RCC 7860 (cell line): ENCODE data around the gene ZNF653.

Source experiments
- DNase-seq: peaks from one replicate; pipeline ENCODE4 v3.0.0-alpha.2; 2015; ENCODE audit warnings: low spot score
- FAIRE-seq: peaks from 2 replicates; lab custom pipeline; 2012; peaks lifted over from hg19 to GRCh38; lab: Jason Lieb, UNC

Gene ZNF653, protein sequence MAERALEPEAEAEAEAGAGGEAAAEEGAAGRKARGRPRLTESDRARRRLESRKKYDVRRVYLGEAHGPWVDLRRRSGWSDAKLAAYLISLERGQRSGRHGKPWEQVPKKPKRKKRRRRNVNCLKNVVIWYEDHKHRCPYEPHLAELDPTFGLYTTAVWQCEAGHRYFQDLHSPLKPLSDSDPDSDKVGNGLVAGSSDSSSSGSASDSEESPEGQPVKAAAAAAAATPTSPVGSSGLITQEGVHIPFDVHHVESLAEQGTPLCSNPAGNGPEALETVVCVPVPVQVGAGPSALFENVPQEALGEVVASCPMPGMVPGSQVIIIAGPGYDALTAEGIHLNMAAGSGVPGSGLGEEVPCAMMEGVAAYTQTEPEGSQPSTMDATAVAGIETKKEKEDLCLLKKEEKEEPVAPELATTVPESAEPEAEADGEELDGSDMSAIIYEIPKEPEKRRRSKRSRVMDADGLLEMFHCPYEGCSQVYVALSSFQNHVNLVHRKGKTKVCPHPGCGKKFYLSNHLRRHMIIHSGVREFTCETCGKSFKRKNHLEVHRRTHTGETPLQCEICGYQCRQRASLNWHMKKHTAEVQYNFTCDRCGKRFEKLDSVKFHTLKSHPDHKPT

DNA sequence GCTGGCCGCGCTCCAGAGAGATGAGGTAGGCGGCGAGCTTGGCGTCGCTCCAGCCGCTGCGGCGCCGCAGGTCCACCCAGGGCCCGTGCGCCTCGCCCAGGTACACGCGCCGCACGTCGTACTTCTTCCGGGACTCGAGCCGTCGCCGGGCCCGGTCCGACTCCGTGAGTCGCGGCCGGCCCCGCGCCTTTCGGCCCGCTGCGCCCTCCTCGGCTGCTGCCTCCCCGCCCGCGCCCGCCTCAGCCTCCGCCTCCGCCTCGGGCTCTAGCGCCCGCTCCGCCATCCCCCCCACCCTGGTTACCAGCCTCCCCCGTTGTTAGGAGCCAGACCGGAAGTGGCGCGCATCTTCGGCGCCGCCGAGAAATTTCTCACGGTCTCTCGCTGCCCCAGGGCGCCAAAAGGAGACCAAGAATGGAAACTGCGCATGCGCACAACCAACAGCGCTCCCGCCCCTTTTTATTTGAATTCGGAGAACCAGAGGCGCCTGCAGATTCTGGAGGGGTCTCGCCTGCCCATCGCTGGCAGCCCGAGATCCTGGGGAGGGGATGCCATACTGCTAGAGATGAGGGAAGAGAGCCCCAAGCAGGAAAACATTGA, at the start of gene ZNF653:
ZNF653 (minus strand) TSS at position 336 of the 597 bp plus-strand sequence; CDS start at position 283, 53 bp downstream.
- FAIRE-seq (peak; percentile 44), DNase-seq (peak; percentile 87)

DNA sequence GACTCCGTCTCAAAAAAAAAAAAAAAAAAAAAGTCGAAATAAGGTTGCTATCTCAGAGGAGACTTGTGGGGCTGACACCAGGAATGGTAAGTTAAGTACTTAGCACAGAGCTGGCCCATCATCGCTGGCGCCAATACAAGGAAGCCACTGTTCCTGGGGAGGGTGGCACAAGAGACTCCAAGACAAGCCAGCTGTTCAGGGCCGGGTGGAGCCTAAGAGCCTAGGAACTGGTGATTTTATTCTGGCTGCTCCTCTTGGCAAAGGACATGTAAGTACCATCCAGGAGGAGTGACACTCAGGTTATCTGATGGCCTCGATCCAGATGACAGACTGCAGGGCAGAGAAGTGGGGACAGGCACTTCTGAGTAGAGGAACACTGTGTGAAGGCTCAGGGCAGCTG, 49.6 kb upstream of the ZNF653 start:
- no peak for DNase-seq
- FAIRE-seq = no peak

DNA sequence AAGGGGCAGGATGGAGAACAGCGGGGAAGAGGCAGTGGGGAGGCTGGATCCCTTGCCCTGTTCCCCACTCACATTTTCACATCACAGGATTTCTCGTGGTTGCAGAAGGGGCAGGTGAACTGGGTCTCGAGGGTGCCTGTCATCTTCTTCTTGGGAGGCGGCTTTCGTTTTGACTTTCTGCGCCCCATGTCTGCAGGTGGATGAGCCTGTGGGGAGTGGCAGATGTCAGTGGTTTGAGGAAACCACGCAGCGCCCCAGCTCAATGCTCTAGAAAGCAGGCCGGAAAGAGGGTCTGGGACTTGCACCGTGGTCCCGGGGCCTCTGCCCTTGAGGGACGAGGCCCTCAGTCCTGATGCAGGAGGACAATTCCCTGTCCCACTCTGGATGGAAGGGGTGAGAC, 48.5 kb upstream of the ZNF653 start:
- FAIRE-seq (no peak), DNase-seq (no peak)

DNA sequence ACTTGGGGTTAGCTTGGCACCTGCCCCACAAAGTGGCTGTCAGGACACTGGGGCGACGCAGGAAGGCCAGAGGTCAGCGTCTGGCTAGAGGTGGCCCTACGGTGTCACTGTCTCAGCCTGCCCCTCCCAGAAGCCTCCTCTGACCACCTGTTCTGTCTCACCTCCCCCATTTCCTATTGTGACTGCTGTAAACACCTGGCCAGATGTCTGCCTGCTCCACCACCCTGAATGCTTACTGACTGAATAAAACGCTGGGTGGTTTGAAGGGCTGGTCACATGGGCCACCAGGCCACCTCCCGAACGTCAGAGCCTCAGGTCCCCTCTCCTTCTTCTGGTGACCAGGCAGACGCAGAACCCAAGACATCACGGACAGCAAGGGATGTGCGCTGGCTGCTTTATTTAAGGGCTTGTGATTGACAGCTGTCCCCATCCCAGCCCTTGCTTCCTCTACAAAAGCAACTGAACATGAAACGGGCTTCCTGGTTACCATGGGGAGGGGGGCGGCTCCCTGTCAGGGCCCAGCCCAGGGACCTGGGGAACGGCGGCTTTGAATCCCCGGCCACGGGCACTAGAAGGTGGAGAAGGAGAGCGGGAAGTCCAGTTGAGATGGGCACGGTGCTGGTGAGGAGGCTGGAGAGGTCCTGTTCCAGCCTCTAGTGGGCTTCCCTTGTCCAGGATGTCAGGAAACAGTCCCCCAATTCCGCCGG, 47.2 kb upstream of the ZNF653 start:
- DNase-seq (no peak), FAIRE-seq (no peak)

DNA sequence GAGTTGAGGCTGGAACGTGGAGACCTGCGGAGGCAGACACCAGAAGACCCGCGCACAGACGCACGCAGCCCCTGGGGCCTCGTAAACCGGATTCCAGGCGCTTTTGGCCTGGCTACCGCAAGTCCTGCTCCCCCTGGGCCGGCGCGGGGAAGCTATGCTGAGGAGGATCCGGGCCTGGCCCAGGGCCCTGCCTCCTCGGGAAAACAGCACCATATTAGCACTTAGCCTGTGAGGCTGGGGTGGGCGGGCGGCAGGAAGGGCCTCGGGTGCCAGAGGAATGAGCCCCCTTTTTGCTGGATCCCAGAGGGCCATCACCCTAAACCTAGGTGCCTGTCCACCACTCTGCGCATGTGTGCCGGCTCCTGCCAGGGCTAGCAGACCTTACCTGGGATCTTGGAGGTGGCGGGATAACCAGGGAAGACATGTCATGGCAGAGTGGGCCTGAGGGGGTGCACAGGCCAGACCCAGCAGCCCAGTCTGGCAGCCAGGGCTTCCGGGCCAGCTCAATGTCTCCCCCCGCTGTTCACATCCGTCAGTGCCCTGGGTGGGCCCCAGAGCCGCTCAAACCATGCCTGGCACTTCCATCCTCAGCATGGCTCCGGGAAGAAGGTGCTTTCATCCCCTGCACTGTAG, 46.1 kb upstream of the ZNF653 start:
- no peak for DNase-seq
- FAIRE-seq = no peak

DNA sequence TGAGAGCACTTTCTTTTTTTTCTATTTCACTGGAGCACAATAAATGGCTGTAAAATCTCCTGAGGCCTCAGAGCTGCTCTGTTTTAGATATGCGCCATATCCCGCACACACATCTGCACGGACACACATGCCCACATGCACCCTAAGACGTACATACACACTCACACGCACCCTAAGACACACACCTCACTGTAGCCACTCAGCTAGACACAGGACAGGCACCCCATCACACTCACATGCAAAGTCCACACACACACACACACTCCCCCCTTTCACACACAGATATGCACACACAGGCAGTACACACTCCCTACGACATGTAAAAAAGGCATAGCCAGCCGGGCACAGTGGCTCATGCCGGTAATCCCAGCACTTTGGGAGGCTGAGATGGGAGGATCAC, 44.6 kb upstream of the ZNF653 start:
- FAIRE-seq (no peak), DNase-seq (no peak)

DNA sequence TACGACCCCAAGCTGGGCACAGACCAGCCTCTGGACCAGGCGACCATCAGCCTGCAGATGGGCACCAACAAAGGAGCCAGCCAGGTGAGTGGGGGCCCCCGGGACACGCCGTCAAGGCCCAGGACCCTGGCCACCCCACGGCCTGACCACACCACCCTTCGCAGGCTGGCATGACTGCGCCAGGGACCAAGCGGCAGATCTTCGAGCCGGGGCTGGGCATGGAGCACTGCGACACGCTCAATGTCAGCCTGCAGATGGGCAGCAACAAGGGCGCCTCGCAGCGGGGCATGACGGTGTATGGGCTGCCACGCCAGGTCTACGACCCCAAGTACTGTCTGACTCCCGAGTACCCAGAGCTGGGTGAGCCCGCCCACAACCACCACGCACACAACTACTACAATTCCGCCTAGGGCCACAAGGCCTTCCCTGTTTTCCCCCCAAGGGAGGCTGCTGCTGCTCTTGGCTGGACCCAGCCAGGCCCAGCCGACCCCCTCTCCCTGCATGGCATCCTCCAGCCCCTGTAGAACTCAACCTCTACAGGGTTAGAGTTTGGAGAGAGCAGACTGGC, 43.8 kb upstream of the ZNF653 start:
- no peak for FAIRE-seq
- no peak for DNase-seq

DNA sequence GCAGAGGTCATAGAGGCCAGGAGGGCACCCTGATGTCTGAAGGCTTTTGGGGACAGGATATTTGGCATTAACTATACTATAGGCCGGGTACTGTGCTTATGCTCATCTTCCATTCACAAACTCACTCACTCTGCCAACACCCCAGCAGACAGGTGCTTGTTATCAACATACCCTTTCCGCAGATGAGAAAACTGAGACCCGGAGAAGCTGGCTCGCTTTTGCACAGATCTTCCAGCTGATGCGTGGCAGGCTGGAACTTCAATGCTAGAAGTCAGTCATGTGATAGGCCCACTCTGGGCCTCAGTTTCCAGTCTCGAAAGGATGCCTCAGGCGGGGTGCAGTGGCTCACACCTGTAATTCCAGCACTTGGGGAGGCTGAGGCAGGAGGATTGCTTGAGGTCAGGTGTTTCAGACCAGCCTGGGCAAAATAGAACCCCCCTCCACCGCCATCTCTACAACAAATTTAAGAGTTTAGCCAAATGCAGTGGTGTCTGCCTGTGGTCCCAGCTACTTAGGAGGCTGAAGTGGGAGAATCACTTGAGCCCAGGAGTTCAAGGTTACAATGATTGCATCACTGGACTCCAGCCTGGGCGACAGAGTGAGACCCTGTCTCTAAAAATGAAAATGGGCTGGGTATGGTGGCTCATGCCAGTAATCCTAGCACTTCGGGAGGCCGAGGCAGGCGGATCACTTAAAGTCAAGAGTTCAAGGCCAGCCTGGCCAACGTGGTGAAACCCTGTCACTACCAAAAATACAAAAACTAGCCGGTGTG, 42.5 kb upstream of the ZNF653 start:
- FAIRE-seq (no peak), DNase-seq (no peak)

DNA sequence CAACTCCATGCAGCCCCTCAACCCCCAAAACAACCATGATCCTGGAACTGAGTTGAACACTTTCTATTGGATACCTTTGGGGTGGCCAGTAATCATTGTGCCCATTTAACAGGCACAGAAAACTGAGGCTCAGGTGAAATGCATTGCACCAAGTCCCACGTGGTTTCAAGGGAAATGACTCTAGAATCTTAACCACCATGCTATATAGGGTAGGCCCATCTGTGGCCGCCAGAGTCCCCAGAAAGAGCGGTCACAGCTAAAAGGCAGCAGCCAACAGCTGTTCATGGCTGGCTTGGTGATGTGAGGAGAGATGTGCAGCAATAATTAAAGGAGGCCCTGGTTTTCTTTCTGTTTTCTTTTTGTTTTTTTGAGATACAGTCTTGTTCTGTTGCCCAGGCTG, 35.6 kb upstream of the ZNF653 start:
- FAIRE-seq (no peak), DNase-seq (no peak)

DNA sequence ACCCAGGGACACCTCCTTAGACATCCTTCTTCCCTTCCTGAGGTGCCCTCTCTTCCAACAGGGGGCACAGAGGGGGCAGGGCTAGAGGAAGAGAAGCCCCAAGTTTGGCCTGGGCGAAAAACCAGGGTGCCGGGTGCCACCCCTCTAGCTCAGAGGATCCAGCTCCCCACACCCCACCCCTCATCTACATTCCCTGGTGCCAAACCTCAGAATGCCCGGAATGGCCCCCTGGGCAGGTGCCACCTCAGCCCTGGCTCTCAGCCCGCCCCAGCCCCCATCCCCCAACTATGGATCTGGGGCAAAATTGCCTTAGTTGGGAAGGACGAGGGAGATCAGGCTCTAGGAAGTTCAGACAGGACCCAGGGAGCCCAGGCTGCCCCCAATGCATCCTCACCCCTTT, 35.0 kb upstream of the ZNF653 start:
- no peak for DNase-seq
- no peak for FAIRE-seq

DNA sequence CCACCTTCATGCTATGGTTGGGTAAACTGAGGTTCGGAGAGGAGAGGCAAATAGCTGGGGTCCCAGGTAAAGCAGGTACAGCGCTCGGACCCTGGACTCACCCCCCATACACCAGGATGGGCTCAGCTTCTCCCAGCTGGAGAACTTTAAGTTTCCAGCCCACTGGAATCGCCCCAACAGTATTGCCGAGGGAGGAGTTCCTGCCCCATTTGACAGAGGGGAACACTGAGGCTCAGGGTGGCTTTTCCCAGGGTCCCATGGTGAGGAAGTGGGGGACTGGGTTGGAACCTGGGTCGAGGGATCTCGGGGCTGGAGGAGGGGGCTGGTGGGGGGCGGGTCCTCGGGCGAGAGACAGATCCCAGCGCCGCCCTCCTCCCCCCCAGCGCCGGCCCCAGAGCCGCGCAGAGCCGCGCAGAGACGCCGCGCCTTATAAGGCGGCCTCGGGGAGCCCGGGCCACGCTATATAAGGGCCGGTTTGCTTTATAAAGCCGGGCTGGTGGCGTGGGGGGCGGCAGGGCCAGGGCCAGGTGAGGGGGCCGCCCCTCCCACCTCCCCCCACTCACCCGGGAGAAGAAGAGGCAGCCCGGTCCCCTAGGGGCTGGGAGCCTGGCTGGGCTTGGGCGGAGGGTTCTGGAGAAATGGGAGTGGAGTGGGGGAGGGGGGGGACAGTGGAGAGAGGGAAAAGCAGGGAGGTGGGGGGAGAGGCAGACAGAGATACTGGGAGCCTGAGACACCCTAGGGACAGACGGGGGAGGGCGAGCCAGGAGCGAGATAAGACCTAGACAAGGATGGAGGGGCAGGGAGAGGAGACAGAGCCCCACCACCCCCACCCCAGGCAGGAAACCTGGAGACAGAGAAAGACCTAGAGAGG, 34.1 kb upstream of the ZNF653 start:
- DNase-seq = no peak
- FAIRE-seq = no peak

DNA sequence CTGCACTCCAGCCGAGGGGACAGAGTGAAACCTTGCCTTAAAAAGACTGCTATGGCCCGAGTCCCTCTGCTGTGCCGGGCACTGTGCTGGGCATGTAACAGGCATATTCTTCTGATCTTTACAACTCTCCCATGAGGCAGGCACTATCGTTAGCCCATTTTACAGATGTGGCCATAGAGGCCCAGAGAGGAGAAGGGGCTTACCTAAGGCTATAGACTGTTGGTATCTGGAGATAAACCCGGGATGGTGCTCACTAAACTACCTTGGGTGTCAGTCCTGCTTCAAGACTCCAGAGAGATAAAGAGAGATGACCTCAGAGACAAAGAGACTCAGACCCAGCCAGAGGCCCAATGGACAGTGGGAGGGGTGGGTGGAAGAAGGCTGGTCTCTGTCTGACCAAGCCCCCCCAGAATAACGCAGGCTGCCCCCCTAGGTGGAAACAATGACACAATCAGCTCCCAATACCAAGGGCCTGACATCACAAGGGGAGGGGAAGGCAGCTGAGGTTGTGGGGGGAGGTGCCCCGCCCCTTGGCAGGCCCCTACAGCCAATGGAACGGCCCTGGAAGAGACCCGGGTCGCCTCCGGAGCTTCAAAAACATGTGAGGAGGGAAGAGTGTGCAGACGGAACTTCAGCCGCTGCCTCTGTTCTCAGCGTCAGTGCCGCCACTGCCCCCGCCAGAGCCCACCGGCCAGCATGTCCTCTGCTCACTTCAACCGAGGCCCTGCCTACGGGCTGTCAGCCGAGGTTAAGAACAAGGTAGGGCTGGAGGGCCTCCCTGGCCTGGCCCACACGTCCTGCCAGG, 32.8 kb upstream of the ZNF653 start, which contains the start of gene CNN1:
CNN1 (plus strand) TSS at position 620 of the 805 bp plus-strand sequence; CDS start at position 697, 77 bp downstream.
- no peak for FAIRE-seq
- DNase-seq = no peak

DNA sequence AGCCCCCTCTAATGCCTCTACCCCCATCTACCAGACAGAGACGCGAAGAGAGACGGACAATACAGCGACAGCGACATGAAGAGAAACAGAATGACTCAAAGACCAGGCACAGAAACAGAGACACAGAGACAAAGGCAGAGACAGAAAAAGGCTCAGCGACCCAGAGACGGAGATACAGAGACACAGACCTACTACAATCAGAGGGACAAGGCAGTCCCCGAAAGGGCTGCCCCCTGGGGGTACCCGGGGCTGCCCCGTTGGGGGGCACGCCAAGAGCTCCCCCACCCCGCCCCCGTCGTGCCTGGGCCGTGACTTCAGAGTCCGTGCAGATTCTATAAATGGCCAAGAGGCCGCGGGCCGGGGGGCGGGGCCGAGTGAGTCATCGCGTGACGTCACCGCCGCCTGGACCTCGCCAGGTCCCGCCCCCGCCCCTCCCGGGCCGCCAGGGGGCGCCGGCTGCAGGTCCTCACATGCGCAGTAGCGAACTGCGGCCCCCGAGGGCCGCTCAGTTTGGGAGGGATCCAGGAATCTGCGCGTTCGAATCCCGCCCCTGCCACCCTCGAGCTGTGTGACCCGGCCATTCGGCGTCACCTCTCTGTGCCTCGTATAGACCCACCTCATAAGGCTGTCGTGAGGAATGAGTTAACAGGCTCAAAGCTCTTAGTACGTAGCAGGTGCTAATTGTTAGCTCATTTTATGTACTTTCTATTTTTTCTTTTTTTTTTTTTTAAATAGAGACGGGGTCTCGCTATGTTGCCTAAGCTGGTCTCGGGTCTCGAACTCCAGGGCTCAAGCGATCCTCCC, 30.4 kb upstream of the ZNF653 start:
- FAIRE-seq = no peak
- peak; percentile 70 for DNase-seq

DNA sequence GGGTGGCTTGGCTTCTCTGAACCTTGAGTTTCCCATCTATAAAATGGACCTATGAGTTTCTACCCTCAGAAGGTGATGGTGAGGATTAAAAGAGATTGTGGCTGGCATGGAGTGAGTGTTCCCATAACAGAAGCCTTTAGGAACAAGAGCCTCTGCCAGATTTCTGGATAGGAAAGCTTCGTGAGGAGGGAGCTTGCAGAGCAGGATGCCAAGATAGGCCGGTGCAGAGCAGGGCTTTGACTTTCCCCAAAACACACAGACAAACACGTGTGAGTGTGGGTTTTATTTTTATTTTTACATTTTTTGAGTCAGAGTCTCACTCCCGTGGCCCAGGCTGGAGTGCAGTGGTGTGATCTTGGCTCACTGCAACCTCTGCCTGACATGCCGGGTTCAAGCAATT, 29.3 kb upstream of the ZNF653 start:
- DNase-seq = no peak
- FAIRE-seq = no peak

DNA sequence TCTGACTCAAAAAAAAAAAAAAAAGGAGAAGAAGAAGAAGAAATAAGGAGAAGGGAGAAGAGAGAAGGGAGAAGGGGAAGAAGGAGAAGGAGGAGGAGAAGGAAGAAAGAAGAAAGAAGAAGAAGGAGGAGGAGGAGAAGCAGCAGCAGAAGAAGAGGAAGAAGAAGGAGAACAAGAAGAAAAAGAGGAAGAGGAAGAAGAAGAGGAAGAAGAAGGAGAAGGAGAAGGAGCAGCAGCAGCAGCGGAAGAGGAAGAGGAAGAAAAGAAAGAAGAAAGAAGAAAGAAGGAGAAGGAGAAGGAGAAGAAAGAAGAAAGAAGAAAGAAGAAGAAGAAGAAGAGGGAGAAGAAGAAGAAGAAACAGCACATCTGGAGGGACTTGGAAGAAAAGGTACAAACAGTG, 28.9 kb upstream of the ZNF653 start:
- FAIRE-seq (no peak), DNase-seq (no peak)

DNA sequence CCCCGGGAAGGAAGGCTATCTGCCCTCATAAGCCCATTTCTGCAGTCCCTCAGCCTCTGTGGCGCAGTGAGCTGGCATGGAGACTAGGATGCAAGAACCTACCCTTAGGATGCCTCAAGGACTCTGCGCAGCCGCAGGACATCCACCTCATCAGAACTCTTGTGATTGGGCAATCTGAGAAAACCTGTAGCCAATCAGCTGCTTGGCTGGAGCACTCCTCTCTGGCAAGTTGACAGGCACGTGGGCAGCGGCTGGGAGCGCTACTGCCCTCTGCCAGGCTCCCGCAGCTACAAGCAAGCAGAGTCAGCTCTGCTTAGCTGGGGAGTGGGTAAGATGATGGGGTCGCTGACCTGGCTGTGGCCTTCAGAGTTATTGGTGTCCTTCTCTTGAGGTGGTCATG, 24.8 kb upstream of the ZNF653 start:
- DNase-seq (peak; percentile 4), FAIRE-seq (no peak)
